ENCODE results near the gene ASPDH.

- no peak for TF ChIP-seq CTCF (IDR thresholded peaks at IDR 0.05)
- no peak for TF ChIP-seq ZFX (IDR thresholded peaks at IDR 0.05; ENCODE audit: borderline replicate concordance)
These were observed 7.0 kb downstream of the ASPDH start for GRCh38 chr19:50506700-50507099.

Measured in 22Rv1 (cell line).